Hematopoietic multipotent progenitor cell treated with erythropoietin and hydrocortisone succinate and interleukin-3 and kit ligand, for 15 days (in vitro differentiated cells): ENCODE data around the gene SIGLECL1.

Experiments used
- DNase-seq: peaks from one replicate; pipeline ENCODE4 v3.0.0-alpha.2; 2015; ENCODE audit warnings: low spot score

SIGLECL1 gene

DNA sequence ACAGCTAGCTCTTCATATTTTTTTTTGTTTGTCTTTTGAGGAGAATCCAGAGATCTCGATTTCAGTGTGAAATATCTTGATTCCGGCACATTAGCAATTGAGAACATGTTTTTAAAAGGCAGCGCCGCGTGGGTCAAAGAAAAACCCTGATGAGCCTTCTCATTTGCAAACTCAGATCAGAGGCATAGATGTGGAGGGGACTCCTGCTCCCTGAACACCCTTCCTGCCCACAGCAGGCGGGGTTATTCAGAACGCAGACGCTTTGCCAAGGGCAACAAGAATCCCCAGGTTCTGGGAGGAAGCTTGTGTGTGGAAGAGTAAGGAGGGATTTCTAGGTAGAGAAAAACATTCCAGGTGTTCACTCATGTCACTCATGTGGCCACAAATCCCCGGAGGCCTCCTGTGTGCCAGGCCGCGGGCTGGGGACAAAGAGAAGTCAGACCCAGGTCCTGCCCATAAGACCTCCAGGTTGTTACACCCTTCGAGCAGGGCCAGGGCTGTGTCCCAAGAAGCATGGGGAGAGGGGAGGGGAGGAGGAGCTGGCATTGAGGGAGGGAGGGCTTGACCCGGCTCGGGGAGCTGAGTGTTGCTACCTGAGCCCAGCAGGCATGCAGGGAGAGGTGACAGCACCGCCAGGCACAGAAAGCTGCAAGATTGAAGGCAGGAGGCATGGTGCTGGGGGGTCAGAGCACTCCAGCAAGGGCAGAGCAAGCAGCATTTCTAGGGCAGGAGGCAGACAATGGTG is 44.7 kb downstream of the SIGLECL1 start:
- DNase-seq = no peak

DNA sequence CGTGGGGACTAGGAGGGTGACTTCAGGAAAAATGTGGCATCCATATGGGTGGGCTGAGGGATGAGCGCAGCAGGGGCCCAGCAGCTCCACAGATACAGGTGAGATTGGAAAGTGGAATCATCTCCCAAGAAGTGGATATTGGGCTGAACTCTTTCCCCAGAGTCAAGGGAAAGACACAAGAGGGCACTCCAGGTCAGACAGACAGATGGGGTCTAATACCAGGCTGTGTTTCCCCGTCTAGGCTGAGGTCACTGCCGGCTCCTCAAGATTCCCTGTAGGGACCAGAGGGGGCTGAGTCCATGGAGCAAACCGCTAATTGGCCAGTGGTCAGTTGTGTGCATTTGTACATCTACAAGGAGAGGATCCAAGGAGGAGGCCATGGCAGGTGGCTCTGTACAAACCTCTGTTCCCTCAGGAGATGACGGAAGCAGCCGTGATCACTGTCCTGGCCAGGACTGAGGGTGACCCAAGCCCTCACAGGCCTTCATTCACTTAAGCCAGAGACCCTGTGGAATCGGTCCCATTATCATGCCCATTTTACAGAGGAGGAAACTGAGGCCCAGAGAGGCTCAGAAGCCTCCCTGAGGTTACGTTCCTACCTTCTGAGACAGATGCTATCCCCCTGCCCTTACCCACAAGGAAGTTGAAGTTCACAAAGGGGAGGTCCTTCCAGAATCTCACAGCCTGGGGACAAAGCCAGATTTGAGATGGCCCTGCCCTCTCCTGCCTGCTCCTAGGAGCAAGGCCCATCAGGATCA is 45.6 kb downstream of the SIGLECL1 start:
- no peak for DNase-seq

DNA sequence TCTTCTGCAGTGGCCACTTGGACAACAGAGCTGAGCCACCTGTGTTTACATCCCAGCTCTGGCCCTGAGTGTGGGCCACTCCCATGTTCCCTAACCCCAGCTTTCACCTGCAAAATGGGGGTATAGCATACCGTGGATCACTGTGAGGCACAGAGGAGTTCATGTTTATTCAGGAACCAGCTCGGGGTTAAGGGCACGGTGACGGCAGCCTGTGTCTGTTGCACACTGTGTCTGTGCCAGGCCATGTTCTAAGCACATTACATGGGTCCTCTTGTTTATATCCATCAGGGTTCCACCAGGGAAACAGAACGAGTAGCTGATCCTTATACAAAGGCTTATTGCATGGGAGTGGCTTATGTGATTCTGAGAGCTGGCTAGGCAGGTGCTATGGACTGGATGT is 46.5 kb downstream of the SIGLECL1 start:
- no peak for DNase-seq

DNA sequence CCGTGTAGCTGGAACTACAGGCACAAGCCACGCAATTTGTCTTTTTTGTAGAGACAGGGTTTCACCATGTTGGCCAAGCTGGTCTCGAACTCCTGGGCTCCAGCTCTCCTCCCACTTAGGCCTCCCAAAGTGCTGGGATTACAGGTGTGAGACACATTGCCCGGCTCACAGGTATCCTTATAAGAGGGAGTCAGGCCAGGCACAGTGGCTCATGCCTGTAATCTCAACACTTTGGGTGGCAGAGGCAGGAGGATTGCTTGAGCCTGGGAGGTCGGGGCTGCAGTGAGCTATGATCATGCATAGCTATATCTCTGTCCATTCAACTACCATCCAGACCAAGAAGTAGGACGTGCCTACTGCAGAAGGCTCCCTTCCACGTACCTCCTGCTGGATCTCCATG is 50.4 kb downstream of the SIGLECL1 start:
- no peak for DNase-seq

DNA sequence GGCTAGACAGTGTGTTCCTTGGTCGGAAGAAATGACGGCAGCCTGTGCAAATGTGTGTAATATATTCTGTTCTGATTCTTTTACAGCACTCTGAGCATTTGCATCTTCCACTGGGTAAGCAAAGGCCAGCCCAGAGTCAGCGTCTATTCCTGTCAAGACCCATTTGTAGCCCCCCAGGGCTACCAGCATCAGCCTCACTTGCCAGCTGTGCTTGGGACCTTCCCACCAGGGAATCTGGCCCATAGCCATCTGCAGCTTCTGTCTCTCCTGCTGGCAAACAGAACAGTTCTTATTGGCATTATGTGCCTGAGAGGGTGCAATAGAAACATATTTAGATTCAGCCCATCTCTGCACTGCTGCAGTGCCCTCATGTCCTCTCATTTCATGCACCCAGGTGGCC is 54.6 kb downstream of the SIGLECL1 start:
- no peak for DNase-seq

DNA sequence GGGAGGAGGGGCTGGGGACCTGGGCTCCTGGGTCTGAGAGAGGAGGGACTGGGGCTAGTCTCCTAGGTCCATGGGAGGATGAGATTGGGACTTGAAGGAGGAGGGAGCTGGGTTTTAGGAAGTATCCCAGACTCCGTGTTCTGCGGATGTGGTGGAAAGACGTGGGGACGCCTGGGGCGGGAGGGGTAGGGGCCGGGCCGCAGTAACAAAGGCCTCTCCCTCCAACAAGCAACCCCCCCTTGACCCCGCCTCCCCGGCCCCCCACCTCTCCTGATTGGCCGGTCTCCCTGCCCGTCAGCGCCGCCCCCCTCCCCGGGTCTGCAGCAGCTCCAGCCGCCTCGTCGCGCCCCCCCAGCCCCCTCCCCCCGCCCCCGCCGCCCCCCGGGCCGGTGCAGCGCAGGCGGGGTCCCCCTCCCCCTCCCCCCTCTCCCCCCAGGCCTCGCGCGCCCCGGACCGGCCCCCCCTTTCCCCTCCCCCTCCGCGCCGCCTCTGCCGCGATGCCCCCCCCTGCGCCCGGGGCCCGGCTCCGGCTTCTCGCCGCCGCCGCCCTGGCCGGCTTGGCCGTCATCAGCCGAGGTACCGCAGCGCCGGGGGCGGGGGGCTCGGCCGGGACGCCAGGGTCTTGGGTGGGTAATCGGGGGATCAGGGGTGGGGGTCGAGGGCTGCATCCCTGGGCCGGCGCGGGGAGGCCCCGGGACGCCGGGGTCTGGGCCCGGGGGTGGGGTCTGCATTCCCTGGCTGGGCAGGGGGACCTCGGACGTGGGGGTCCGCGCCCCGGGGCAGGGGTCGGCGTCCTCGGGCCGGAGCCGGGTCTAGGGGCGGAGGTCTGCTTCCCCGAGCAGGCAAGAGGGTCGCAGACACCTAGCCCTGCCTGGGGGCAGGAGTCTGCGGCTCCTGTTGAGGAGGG is 60.7 kb downstream of the SIGLECL1 start, which contains the start of gene IGLON5:
IGLON5 (plus strand) TSS at position 294 of the 907 bp plus-strand sequence; CDS start at position 498, 204 bp downstream.
- no peak for DNase-seq

DNA sequence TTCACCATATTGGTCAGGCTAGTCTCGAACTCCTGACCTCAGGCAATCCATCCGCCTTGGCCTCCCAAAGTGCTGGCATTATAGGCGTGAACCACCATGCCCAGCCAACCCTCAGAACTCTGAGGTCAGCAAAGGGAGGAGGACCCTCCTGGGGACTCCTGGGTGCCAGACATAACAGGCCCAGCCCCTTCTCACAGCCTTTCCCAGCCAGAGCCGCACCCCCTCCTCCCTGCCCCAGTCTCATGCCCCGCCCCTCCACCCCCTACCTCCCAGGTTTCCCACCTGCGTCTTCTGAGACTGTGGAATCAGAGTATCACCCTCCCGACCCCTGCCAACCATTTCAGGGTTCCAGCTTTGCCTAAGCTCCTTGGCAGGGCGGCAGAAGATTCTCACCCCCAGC is 65.8 kb downstream of the SIGLECL1 start:
- DNase-seq = no peak

DNA sequence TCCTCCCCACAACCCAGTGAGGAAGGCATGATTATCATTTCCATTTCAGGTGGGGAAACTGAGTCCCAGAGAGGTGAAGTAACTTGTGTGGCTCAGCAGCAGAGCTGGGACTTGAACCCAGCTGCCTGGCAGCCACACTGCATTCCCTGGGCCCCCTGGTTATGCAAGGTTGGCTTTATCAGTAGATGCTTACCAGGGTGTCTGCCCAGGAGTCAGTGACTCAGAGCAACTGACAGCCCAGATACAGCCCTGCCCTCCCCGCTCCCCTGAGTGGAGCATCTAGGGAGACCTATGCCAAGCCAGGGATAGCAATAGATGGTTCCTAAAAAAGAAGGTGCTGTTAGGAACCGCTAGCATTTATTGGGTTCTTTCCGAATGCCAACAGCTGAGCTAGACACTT is 66.5 kb downstream of the SIGLECL1 start:
- no peak for DNase-seq

DNA sequence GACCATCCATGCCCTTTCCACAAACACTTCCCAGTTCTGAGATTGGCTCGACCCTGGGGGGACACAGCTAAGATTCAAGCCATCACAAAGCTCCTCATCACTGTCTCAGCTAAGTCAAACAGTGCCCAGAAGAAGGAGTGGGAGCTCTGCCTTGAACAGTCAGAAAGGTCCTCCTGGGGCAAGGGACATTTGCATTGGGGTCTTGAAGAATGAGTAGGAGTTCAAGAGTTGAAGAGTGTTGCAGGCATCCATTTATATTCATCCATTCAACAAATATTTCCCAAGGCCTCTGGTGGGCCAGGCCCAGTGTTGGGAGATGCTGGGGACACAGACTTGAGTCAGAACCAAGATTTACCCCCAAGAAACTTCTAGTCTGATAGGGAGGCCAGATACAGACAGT is 67.1 kb downstream of the SIGLECL1 start:
- DNase-seq = no peak
